Naive thymus-derived CD4-positive, alpha-beta T cell (primary cell): ENCODE data around the gene PCDHGA3. TPM values are rescaled to one million over a fixed set of nuclear protein-coding genes. Genes with fewer than 3 reads are reported as not detected.
A peak's percentile ranks its signal among the peaks of the same experiment; 100 is the strongest.

Experiments
- ATAC-seq: fragments of 150-1000 bp; cut with Tn5 transposase; 2 replicates; pipeline ENCODE4 v1.10.0; 2021; ENCODE audit warnings: mild to moderate bottlenecking, moderate library complexity
- CTCF ChIA-PET: fragments of 350-600 bp; sonication (Branson Sonifier 250); formaldehyde crosslinking; loops from one replicate; lab custom pipeline; 2021; ENCODE audit warnings: antibody characterized with exemption; lab: Charles Lee
- POLR2A ChIA-PET: fragments of 350-600 bp; sonication (Branson Sonifier 250); formaldehyde crosslinking; loops from one replicate; lab custom pipeline; 2021; ENCODE audit warnings: antibody characterized with exemption, inconsistent platforms; lab: Charles Lee
- DNase-seq, 9 donors: peaks; one replicate each; pipeline versions ENCODE4 v3.0.0 to v3.0.0-alpha.2; 2020 to 2022; ENCODE audit warnings: mixed read lengths in 1 of 9
- H3K27ac ChIP-seq: one replicate; pipeline ENCODE4 v1.7.0; 2013; ENCODE audit warnings: mild to moderate bottlenecking, low read depth, low read length, moderate library complexity
- H3K27me3 ChIP-seq, 2 donors: one replicate each; pipeline ENCODE4 v1.7.0; 2013; ENCODE audit warnings: low read length in 2 of 2, mild to moderate bottlenecking in 2 of 2, moderate library complexity in 2 of 2; ENCODE audit not compliant: control insufficient read depth in 2 of 2, insufficient read depth in 2 of 2
- H3K36me3 ChIP-seq, 3 experiments: 1 replicate in 2 of 3; 2 replicates in 1 of 3; pipeline ENCODE4 v1.7.0; 2013; ENCODE audit warnings: low read length in 3 of 3, mild to moderate bottlenecking in 3 of 3, moderate library complexity in 1 of 3; ENCODE audit not compliant: insufficient read depth in 3 of 3, control insufficient read depth in 2 of 3
- H3K4me1 ChIP-seq, 2 donors: one replicate each; pipeline ENCODE4 v1.7.0; 2013; ENCODE audit warnings: low read length in 2 of 2, mild to moderate bottlenecking in 2 of 2, moderate library complexity in 1 of 2; ENCODE audit not compliant: control insufficient read depth in 2 of 2, insufficient read depth in 2 of 2
- H3K4me3 ChIP-seq: 2 replicates; pipeline ENCODE4 v1.7.0; 2013; ENCODE audit warnings: mild to moderate bottlenecking, low read length
- H3K9me3 ChIP-seq, 3 experiments: 1 replicate in 2 of 3; 2 replicates in 1 of 3; pipeline ENCODE4 v1.7.0; 2013; ENCODE audit warnings: low read length in 3 of 3; ENCODE audit not compliant: control insufficient read depth in 2 of 3
- H3K27ac Mint-ChIP-seq, 9 donors: one replicate each; pipeline ENCODE4 v1.8.0; 2020 to 2022; ENCODE audit warnings: mixed read lengths in 9 of 9, mild to moderate bottlenecking in 8 of 9, moderate library complexity in 5 of 9, inconsistent platforms in 2 of 9
- H3K27me3 Mint-ChIP-seq, 5 donors: one replicate each; pipeline ENCODE4 v1.8.0; 2021 to 2022; ENCODE audit warnings: mixed read lengths in 5 of 5, mild to moderate bottlenecking in 1 of 5
- H3K36me3 Mint-ChIP-seq, 5 donors: one replicate each; pipeline ENCODE4 v1.8.0; 2020 to 2022; ENCODE audit warnings: mixed read lengths in 5 of 5, mild to moderate bottlenecking in 3 of 5, inconsistent platforms in 1 of 5
- H3K4me1 Mint-ChIP-seq, 7 donors: one replicate each; pipeline ENCODE4 v1.8.0; 2020 to 2022; ENCODE audit warnings: mixed read lengths in 7 of 7, mild to moderate bottlenecking in 3 of 7, inconsistent platforms in 1 of 7
- H3K4me3 Mint-ChIP-seq, 10 donors: one replicate each; pipeline ENCODE4 v1.8.0; 2020 to 2022; ENCODE audit warnings: mild to moderate bottlenecking in 10 of 10, mixed read lengths in 10 of 10, moderate library complexity in 6 of 10, inconsistent platforms in 2 of 10
- H3K9me3 Mint-ChIP-seq, 11 donors: one replicate each; pipeline ENCODE4 v1.8.0; 2020 to 2022; ENCODE audit warnings: mixed read lengths in 11 of 11, mild to moderate bottlenecking in 4 of 11, inconsistent platforms in 1 of 11, moderate library complexity in 1 of 11
- intact Hi-C, 2 donors: fragments of 100-400 bp; cut with micrococcal nuclease; formaldehyde crosslinking; loops; one replicate each; pipeline ENCODE4 v1.15.1; 2023
- polyA plus RNA-seq, 2 donors: library from polyadenylated mRNA; unstranded; fragments of 300-500 nt; fragmentation: Illumina TruSeq; gene quantifications; one replicate each; pipeline ENCODE4 v1.2.3, GENCODE V29; 2021
- total RNA-seq, 6 experiments: library from RNA in 5 of 6; stranded (reverse) in 5 of 6; gene quantifications; 1 replicate in 5 of 6; 2 replicates in 1 of 6; pipeline ENCODE4 v1.2.3 and lab custom pipeline; 2021 to 2026

Gene PCDHGA3
- total and polyA plus RNA-seq, 7 experiments from 2014 or later = 0.24 TPM; not detected in 6

GRCh38 chr5:141319202-141319601 is 24.4 kb upstream of the PCDHGA3 start:
- Mint-ChIP-seq H3K4me3 (peak overlapping the region; percentile 12 to 100 (median 96)), H3K36me3 (peaks cover 43 to 64% (median 55%) of the 10 kb centered on the region in 5 donors), H3K27ac (peak overlapping the region in 3 of 9 donors; percentile 53 to 100 (median 97)), H3K4me1 (peaks cover 18 to 47% (median 29%) of the 10 kb centered on the region in 7 donors), H3K27me3 (peaks cover 0 to 3% (median 0%) of the 10 kb centered on the region in 5 donors), H3K9me3 (peaks cover 20 to 90% (median 66%) of the 10 kb centered on the region in 11 donors)
- Histone ChIP-seq H3K9me3 (peaks cover 26 to 62% (median 28%) of the 10 kb centered on the region in 3 experiments), H3K4me3 (peak overlapping the region; percentile 95), H3K36me3 (peaks cover 0 to 21% (median 10%) of the 10 kb centered on the region in 3 experiments), H3K27ac (no peak overlapping the region), H3K27me3 (no peaks in the 10 kb centered on the region), H3K4me1 (peaks cover 7% of the 10 kb centered on the region in 2 donors)
- DNase-seq (no peak), ATAC-seq (no peak)
- ChIA-PET CTCF (interaction anchor here (0.5 to 2.4 kb wide), 3 partner anchors 194 to 1733 kb away, joined by 4 to 15 read pairs (median 5); no protein-coding TSS in a partner anchor), POLR2A (interaction anchor here (1.0 to 2.6 kb wide), 5 partner anchors 11 to 917 kb away, joined by 3 to 26 read pairs (median 4); partner anchors contain the start of genes ANKHD1 and PCDHGA1)
- intact Hi-C loops = no loop called here

- peaks cover 0 to 21% (median 10%) of the 10 kb centered on the region in 3 experiments for H3K36me3 ChIP-seq
- peaks cover 7% of the 10 kb centered on the region in 2 donors for H3K4me1 ChIP-seq
- ChIA-PET CTCF (interaction anchor here (1.5 to 2.4 kb wide), 6 partner anchors 9 to 250 kb away, joined by 4 to 15 read pairs (median 8); no protein-coding TSS in a partner anchor), POLR2A (interaction anchor here (0.5 to 2.6 kb wide), 16 partner anchors 9 to 672 kb away, joined by 3 to 26 read pairs (median 4); partner anchors contain the start of genes DIAPH1, HDAC3, IK and NDUFA2)
- H3K27ac Mint-ChIP-seq = peak overlapping the region in 8 of 9 donors; percentile 97 to 100 (median 100)
- intact Hi-C loops = loop anchor here (1.0 to 10.0 kb wide), 19 partner anchors 93 to 1451 kb away; partner anchors contain the start of genes PCDHGA10 (in 2 of the 2), ARHGAP26 (in 1 of the 2), CYSTM1 (in 1 of the 2) and DELE1 (in 1 of the 2)
- peaks cover 18 to 47% (median 29%) of the 10 kb centered on the region in 7 donors for H3K4me1 Mint-ChIP-seq
- H3K36me3 Mint-ChIP-seq = peaks cover 41 to 62% (median 50%) of the 10 kb centered on the region in 5 donors
- peak overlapping the region; percentile 90 to 100 (median 98) for H3K4me3 Mint-ChIP-seq
- peaks cover 26 to 57% (median 28%) of the 10 kb centered on the region in 3 experiments for H3K9me3 ChIP-seq
- DNase-seq (no peak), ATAC-seq (no peak)
- peaks cover 0 to 3% (median 0%) of the 10 kb centered on the region in 5 donors for H3K27me3 Mint-ChIP-seq
- H3K9me3 Mint-ChIP-seq = peaks cover 17 to 88% (median 63%) of the 10 kb centered on the region in 11 donors
- H3K27ac ChIP-seq = no peak overlapping the region
- peak overlapping the region; percentile 95 for H3K4me3 ChIP-seq
- H3K27me3 ChIP-seq = no peaks in the 10 kb centered on the region
Measured at GRCh38 chr5:141319699-141320098, 23.9 kb upstream of the PCDHGA3 start.

GRCh38 chr5:141320225-141321169 is 23.1 kb upstream of the PCDHGA3 start, which contains the start of gene TAF7:
Gene TAF7, minus strand, starts transcription at chr5:141320784. Its CDS starts 740 bp downstream, at chr5:141320044.
- ATAC-seq = peak; percentile 94
- H3K27ac Mint-ChIP-seq = peak within 1 kb of the TSS; percentile 97 to 100 (median 99)
- peaks cover 18 to 40% (median 27%) of the 10 kb centered on the region in 7 donors for H3K4me1 Mint-ChIP-seq
- peak within 1 kb of the TSS; percentile 90 to 100 (median 98) for H3K4me3 Mint-ChIP-seq
- Histone ChIP-seq H3K9me3 (peaks cover 20 to 49% (median 23%) of the 10 kb centered on the region in 3 experiments), H3K4me3 (peak within 1 kb of the TSS; percentile 95), H3K27ac (peak within 1 kb of the TSS; percentile 88), H3K27me3 (no peaks in the 10 kb centered on the region), H3K4me1 (peaks cover 7% of the 10 kb centered on the region in 2 donors), H3K36me3 (peaks cover 0 to 21% (median 10%) of the 10 kb centered on the region in 3 experiments)
- peaks cover 33 to 54% (median 42%) of the 10 kb centered on the region in 5 donors for H3K36me3 Mint-ChIP-seq
- H3K27me3 Mint-ChIP-seq = peaks cover 0 to 3% (median 0%) of the 10 kb centered on the region in 5 donors
- CTCF ChIA-PET = interaction anchor here (0.6 to 2.4 kb wide), 9 partner anchors 8 to 249 kb away, joined by 3 to 15 read pairs (median 6); partner anchors contain the start of gene PCDHGA11
- intact Hi-C loops = loop anchor here (1.0 to 10.0 kb wide), 19 partner anchors 92 to 1450 kb away; partner anchors contain the start of genes PCDHGA10 (in 2 of the 2), ARHGAP26 (in 1 of the 2), CYSTM1 (in 1 of the 2) and DELE1 (in 1 of the 2)
- POLR2A ChIA-PET = interaction anchor here (0.5 to 2.6 kb wide), 23 partner anchors 8 to 1035 kb away, joined by 3 to 26 read pairs (median 4); partner anchors contain the start of genes DELE1, DIAPH1, HDAC3 and IK
- H3K9me3 Mint-ChIP-seq = peaks cover 12 to 85% (median 55%) of the 10 kb centered on the region in 11 donors
- peak; percentile 88 to 94 (median 94) for DNase-seq

- no peak for ATAC-seq
- H3K27me3 ChIP-seq = no peaks in the 10 kb centered on the region
- intact Hi-C loops = loop anchor here (5.0 to 10.0 kb wide), 6 partner anchors 90 to 1217 kb away; partner anchors contain the start of genes DIAPH1 (in 1 of the 2), PCDHGA10 (in 1 of the 2) and PFDN1 (in 1 of the 2)
Measured at GRCh38 chr5:141322261-141322660, 21.4 kb upstream of the PCDHGA3 start.

GRCh38 chr5:141326088-141326854 is 17.4 kb upstream of the PCDHGA3 start:
- Histone ChIP-seq H3K36me3 (no peaks in the 10 kb centered on the region), H3K9me3 (peaks cover 0 to 32% (median 5%) of the 10 kb centered on the region in 3 experiments), H3K4me1 (no peaks in the 10 kb centered on the region), H3K4me3 (peak overlapping the region; percentile 73), H3K27me3 (peaks cover 0 to 5% of the 10 kb centered on the region in 2 donors), H3K27ac (peak overlapping the region; percentile 53)
- intact Hi-C loops = loop anchor here (1.0 to 10.0 kb wide), 5 partner anchors 186 to 1221 kb away; no protein-coding TSS in a partner anchor
- peaks cover 4 to 82% (median 22%) of the 10 kb centered on the region in 11 donors for H3K9me3 Mint-ChIP-seq
- ATAC-seq (peak; percentile 95), DNase-seq (peak; percentile 39 to 75 (median 57))
- H3K27ac Mint-ChIP-seq = peak overlapping the region; percentile 17 to 95 (median 80)
- peaks cover 8 to 48% (median 41%) of the 10 kb centered on the region in 5 donors for H3K27me3 Mint-ChIP-seq
- ChIA-PET CTCF (interaction anchor here (0.6 to 1.6 kb wide), 4 partner anchors 176 to 240 kb away, joined by 3 to 6 read pairs (median 4); no protein-coding TSS in a partner anchor), POLR2A (interaction anchor here (0.6 kb wide), 1 partner anchor 309 kb away, joined by 3 read pairs; no protein-coding TSS in a partner anchor)
- peak overlapping the region; percentile 78 to 98 (median 90) for H3K4me3 Mint-ChIP-seq
- H3K4me1 Mint-ChIP-seq = peaks cover 0 to 15% (median 7%) of the 10 kb centered on the region in 7 donors
- peaks cover 3 to 10% (median 6%) of the 10 kb centered on the region in 5 donors for H3K36me3 Mint-ChIP-seq

More at GRCh38 chr5:141322261-141322660, 21.4 kb upstream of the PCDHGA3 start:
- Mint-ChIP-seq H3K36me3 (peaks cover 32 to 43% (median 36%) of the 10 kb centered on the region in 5 donors), H3K4me3 (peak overlapping the region in 6 of 10 donors; percentile 14 to 100 (median 37)), H3K4me1 (peaks cover 18 to 48% (median 31%) of the 10 kb centered on the region in 7 donors), H3K27ac (no peak overlapping the region), H3K9me3 (peaks cover 11 to 82% (median 43%) of the 10 kb centered on the region in 11 donors), H3K27me3 (peaks cover 0 to 13% (median 6%) of the 10 kb centered on the region in 5 donors)
- H3K27ac ChIP-seq = no peak overlapping the region
- ChIA-PET CTCF (interaction anchor here (0.6 to 1.4 kb wide), 3 partner anchors 205 to 336 kb away, joined by 3 to 7 read pairs (median 4); no protein-coding TSS in a partner anchor), POLR2A (interaction anchor here (1.2 kb wide), 1 partner anchor 242 kb away, joined by 4 read pairs; no protein-coding TSS in a partner anchor)
- peaks cover 0 to 21% (median 10%) of the 10 kb centered on the region in 3 experiments for H3K36me3 ChIP-seq
- peaks cover 7% of the 10 kb centered on the region in 2 donors for H3K4me1 ChIP-seq
- peaks cover 19 to 37% (median 20%) of the 10 kb centered on the region in 3 experiments for H3K9me3 ChIP-seq
- no peak overlapping the region for H3K4me3 ChIP-seq
- DNase-seq = no peak
